Vagina (tissue), 2 donors: ENCODE measurements around the gene INF2.

ENCODE experiments used
- CTCF ChIP-seq, 3 experiments: fragments of 450-650 bp in 2 of 3; fragments of 200-600 bp in 1 of 3; sonication (generic) in 1 of 3; IDR thresholded peaks; one replicate each; pipeline ENCODE4 v1.5.1; 2017 to 2019; ENCODE audit warnings: antibody characterized with exemption in 3 of 3, mild to moderate bottlenecking in 2 of 3, moderate library complexity in 2 of 3
- POLR2A ChIP-seq, 2 donors: fragments of 450-650 bp; IDR thresholded peaks; one replicate each; pipeline ENCODE4 v1.6.1; 2017; ENCODE audit warnings: antibody characterized with exemption in 2 of 2, mild to moderate bottlenecking in 2 of 2, moderate library complexity in 2 of 2

- TF ChIP-seq CTCF (IDR thresholded peaks at IDR 0.05) (no peak), POLR2A (IDR thresholded peaks at IDR 0.05) (no peak)
Observed at GRCh38 chr14:104690861-104691455, 1.5 kb downstream of the INF2 start.
